A549 (cell line): ENCODE data around the gene DIO3. TPM values are rescaled to one million over a fixed set of nuclear protein-coding genes. Genes with fewer than 3 reads are reported as not detected.

Experiments
- ATAC-seq, 2 experiments: fragments of 200-7000 bp in 1 of 2; fragments of >200 bp in 1 of 2; cut with Nextera tagmentation in 1 of 2; cut with Tn5 transposase in 1 of 2; 3 replicates each; pipeline versions ENCODE4 v1.8.0 to v1.9.1; 2018 to 2020; ENCODE audit warnings: mild to moderate bottlenecking in 1 of 2, moderate library complexity in 1 of 2
- CTCF ChIA-PET: fragments of 300-600 bp; sonication (Branson Sonifier 250); formaldehyde crosslinking; extraction: SDS; loops from one replicate; lab custom pipeline; 2021; ENCODE audit warnings: antibody characterized with exemption, inconsistent platforms; lab: Yijun Ruan, JAX
- POLR2A ChIA-PET: fragments of 350-600 bp; formaldehyde crosslinking; extraction: SDS; loops from one replicate; lab custom pipeline; 2021; ENCODE audit warnings: antibody characterized with exemption, inconsistent platforms; lab: Yijun Ruan, JAX
- DNase-seq, 2 experiments: peaks; one replicate each; pipeline versions ENCODE4 v3.0.0 to v3.0.0-alpha.2; 2011 to 2016; ENCODE audit warnings: low read depth in 1 of 2, low spot score in 1 of 2
- FAIRE-seq: peaks from 2 replicates; lab custom pipeline; 2011; peaks lifted over from hg19 to GRCh38; lab: Jason Lieb, UNC
- H3K27ac ChIP-seq, 2 experiments: fragments of >200 bp; sonication (Bioruptor Twin); formaldehyde crosslinking; 3 replicates each; pipeline ENCODE4 v1.5.1; 2016 to 2017
- H3K4me1 ChIP-seq: fragments of >200 bp; sonication (Bioruptor Twin); formaldehyde crosslinking; 3 replicates; pipeline ENCODE4 v1.6.1; 2016
- H3K4me2 ChIP-seq: fragments of >200 bp; sonication (Bioruptor Twin); formaldehyde crosslinking; 3 replicates; pipeline ENCODE4 v1.6.1; 2016
- H3K4me3 ChIP-seq: fragments of >200 bp; sonication (Bioruptor Twin); formaldehyde crosslinking; 3 replicates; pipeline ENCODE4 v1.5.1; 2016
- H3K9me3 ChIP-seq: fragments of >200 bp; sonication (Bioruptor Twin); formaldehyde crosslinking; 3 replicates; pipeline ENCODE4 v1.6.1; 2016
- CHD2 ChIP-seq: fragments of 150-350 bp; IDR thresholded peaks from 2 replicates; pipeline ENCODE4 v1.6.1; 2014; ENCODE audit warnings: low read length; ENCODE audit not compliant: partially characterized antibody
- EHF ChIP-seq: fragments of 250-450 bp; sonication (Bioruptor Pico); IDR thresholded peaks from 2 replicates; pipeline ENCODE4 v1.5.0; 2020; ENCODE audit warnings: mild to moderate bottlenecking
- EHMT2 ChIP-seq: fragments of 200-600 bp; sonication (generic); IDR thresholded peaks from 2 replicates; pipeline ENCODE4 v1.6.1; 2016; ENCODE audit warnings: antibody characterized with exemption, low read depth, mild to moderate bottlenecking, moderate library complexity
- FOXS1 ChIP-seq: fragments of 250-450 bp; sonication (Bioruptor Pico); IDR thresholded peaks from 2 replicates; pipeline ENCODE4 v1.5.0; 2020; ENCODE audit warnings: mild to moderate bottlenecking, moderate library complexity
- HDAC2 ChIP-seq: fragments of 200-600 bp; sonication (generic); IDR thresholded peaks from 2 replicates; pipeline ENCODE4 v1.6.1; 2016
- HOXA7 ChIP-seq: fragments of 250-450 bp; sonication (Bioruptor Pico); IDR thresholded peaks from 2 replicates; pipeline ENCODE4 v1.5.0; 2020; ENCODE audit warnings: mild to moderate bottlenecking, moderate library complexity
- JUN ChIP-seq, 2 experiments: fragments of >200 bp; sonication (Bioruptor Twin); formaldehyde crosslinking; IDR thresholded peaks; 2 replicates in 1 of 2; 3 replicates in 1 of 2; pipeline ENCODE4 v1.6.1; 2016 to 2017
- JUNB ChIP-seq: fragments of >200 bp; sonication (Bioruptor Twin); formaldehyde crosslinking; IDR thresholded peaks from 2 replicates; pipeline ENCODE4 v1.6.1; 2016
- NFE2L2 ChIP-seq: fragments of 150-350 bp; conservative IDR thresholded peaks from 2 replicates; pipeline ENCODE4 v1.6.1; 2014; ENCODE audit warnings: low read length
- NPAS2 ChIP-seq: fragments of 250-450 bp; sonication (Bioruptor Pico); IDR thresholded peaks from 2 replicates; pipeline ENCODE4 v1.8.0; 2022; ENCODE audit warnings: mild to moderate bottlenecking, moderate library complexity, borderline replicate concordance
- PHF8 ChIP-seq: fragments of 200-600 bp; sonication (generic); IDR thresholded peaks from 2 replicates; pipeline ENCODE4 v1.6.1; 2016; ENCODE audit warnings: low read depth, mild to moderate bottlenecking, antibody characterized with exemption, moderate library complexity, borderline replicate concordance
- POLR2A ChIP-seq: IDR thresholded peaks from 2 replicates; pipeline ENCODE4 v1.6.1; 2012; ENCODE audit warnings: mild to moderate bottlenecking, low read length
- RAD21 ChIP-seq, 2 experiments: fragments of >200 bp in 1 of 2; sonication (Bioruptor Twin) in 1 of 2; formaldehyde crosslinking in 1 of 2; IDR thresholded peaks in 1 of 2; conservative IDR thresholded peaks in 1 of 2; 2 replicates in 1 of 2; 3 replicates in 1 of 2; pipeline ENCODE4 v1.6.1; 2012 to 2018; ENCODE audit warnings: inconsistent platforms in 1 of 2
- SREBF2 ChIP-seq: fragments of 450-650 bp; IDR thresholded peaks from 2 replicates; pipeline ENCODE4 v1.6.1; 2014; ENCODE audit warnings: mild to moderate bottlenecking, moderate library complexity
- TFCP2L1 ChIP-seq: fragments of 250-450 bp; sonication (Bioruptor Pico); IDR thresholded peaks from 2 replicates; pipeline ENCODE4 v1.5.0; 2021; ENCODE audit warnings: mild to moderate bottlenecking
- TP53 ChIP-seq: fragments of 250-450 bp; sonication (Bioruptor Pico); IDR thresholded peaks from 2 replicates; pipeline ENCODE4 v1.5.0; 2021; ENCODE audit warnings: mild to moderate bottlenecking, moderate library complexity
- ZC3H11A ChIP-seq: fragments of 450-650 bp; IDR thresholded peaks from 2 replicates; pipeline ENCODE4 v1.6.1; 2014; ENCODE audit warnings: antibody characterized with exemption, mild to moderate bottlenecking
- ZSCAN20 ChIP-seq: fragments of 250-450 bp; sonication (Bioruptor Pico); IDR thresholded peaks from 2 replicates; pipeline ENCODE4 v1.8.0; 2022; ENCODE audit warnings: mild to moderate bottlenecking, moderate library complexity
- WGBS: methylation state at CpG from one replicate; pipeline ENCODE4 v1.1.6; 2017; ENCODE audit errors: missing lambda C conversion rate; 5-methylcytosine and 5-hydroxymethylcytosine counted together
- polyA plus RNA-seq, 4 experiments: library from polyadenylated mRNA; depleted of rRNA in 3 of 4; stranded (reverse); fragments of >200 nt; fragmentation: RNase III in 1 of 4; extraction: RNeasy Plus Mini Kit Qiagen cat#74134 plus additional on column Dnase treatment in 1 of 4; gene quantifications; 2 replicates in 3 of 4; 3 replicates in 1 of 4; pipeline ENCODE4 v1.2.3, GENCODE V29; 2011 to 2017
- TF ChIP-seq, protein P1 (sequence below): fragments of 250-450 bp; sonication (Bioruptor Pico); IDR thresholded peaks from 2 replicates; pipeline ENCODE4 v1.5.0; 2021; ENCODE audit warnings: mild to moderate bottlenecking, moderate library complexity, borderline replicate concordance
- TF ChIP-seq, protein P2 (sequence below): fragments of >200 bp; sonication (Bioruptor Twin); formaldehyde crosslinking; IDR thresholded peaks from 3 replicates; pipeline ENCODE4 v1.6.1; 2016

The DIO3 gene
- polyA plus RNA-seq, 2 of the 4 experiments (the other 2 are of a cell fraction): 0.04 to 0.09 TPM

DNA sequence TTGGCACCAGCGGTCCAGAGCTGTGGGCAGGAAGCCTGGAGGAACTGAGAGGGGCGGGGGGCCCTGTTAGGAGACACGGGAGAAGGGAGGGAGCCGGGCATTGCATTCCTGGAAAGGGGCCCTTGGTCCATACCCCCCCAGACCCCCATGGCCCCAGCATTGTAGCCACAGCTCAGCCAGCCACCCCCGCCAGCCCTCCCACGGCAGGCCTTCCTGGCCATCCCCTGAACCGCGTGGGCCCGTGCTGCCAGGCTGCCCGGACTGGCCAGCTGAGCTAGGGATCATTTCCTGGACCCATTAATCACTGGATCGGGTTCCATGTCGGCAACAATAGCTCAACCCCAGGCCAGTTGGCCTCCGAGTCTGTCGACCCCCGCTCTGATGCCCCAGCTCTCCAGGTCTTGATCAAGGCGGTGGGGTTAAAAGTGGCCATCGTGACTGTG lies 39.8 kb upstream of the DIO3 start:
- POLR2A ChIA-PET: no interaction called here
- TF ChIP-seq, protein P1, sequence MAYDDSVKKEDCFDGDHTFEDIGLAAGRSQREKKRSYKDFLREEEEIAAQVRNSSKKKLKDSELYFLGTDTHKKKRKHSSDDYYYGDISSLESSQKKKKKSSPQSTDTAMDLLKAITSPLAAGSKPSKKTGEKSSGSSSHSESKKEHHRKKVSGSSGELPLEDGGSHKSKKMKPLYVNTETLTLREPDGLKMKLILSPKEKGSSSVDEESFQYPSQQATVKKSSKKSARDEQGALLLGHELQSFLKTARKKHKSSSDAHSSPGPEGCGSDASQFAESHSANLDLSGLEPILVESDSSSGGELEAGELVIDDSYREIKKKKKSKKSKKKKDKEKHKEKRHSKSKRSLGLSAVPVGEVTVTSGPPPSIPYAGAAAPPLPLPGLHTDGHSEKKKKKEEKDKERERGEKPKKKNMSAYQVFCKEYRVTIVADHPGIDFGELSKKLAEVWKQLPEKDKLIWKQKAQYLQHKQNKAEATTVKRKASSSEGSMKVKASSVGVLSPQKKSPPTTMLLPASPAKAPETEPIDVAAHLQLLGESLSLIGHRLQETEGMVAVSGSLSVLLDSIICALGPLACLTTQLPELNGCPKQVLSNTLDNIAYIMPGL: no peak
- no peak for TF ChIP-seq JUN (IDR thresholded peaks at IDR 0.05)
- no peak for TF ChIP-seq POLR2A
- TF ChIP-seq, protein P2, sequence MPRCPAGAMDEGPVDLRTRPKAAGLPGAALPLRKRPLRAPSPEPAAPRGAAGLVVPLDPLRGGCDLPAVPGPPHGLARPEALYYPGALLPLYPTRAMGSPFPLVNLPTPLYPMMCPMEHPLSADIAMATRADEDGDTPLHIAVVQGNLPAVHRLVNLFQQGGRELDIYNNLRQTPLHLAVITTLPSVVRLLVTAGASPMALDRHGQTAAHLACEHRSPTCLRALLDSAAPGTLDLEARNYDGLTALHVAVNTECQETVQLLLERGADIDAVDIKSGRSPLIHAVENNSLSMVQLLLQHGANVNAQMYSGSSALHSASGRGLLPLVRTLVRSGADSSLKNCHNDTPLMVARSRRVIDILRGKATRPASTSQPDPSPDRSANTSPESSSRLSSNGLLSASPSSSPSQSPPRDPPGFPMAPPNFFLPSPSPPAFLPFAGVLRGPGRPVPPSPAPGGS: no peak
- TF ChIP-seq ZC3H11A: no peak
- TF ChIP-seq, all 56 proteins: peak for 0
- H3K27ac ChIP-seq: peak overlapping the region in 1 of 2 experiments; percentile 57; a peak in 3 of 6 replicates
- FAIRE-seq: no peak
- no peaks in the 10 kb centered on the region for H3K4me1 ChIP-seq
- CTCF ChIA-PET: interaction anchor here (0.9 to 1.1 kb wide), 2 partner anchors 11 to 13 kb away, joined by 3 read pairs; no protein-coding TSS in a partner anchor
- 85% methylated on average over 9 of the region's 17 CpGs for WGBS
- ATAC-seq: no peak
- H3K9me3 ChIP-seq: no peaks in the 10 kb centered on the region
- DNase-seq: no peak
- no peak overlapping the region for H3K4me2 ChIP-seq
- H3K4me3 ChIP-seq: no peak overlapping the region

DNA sequence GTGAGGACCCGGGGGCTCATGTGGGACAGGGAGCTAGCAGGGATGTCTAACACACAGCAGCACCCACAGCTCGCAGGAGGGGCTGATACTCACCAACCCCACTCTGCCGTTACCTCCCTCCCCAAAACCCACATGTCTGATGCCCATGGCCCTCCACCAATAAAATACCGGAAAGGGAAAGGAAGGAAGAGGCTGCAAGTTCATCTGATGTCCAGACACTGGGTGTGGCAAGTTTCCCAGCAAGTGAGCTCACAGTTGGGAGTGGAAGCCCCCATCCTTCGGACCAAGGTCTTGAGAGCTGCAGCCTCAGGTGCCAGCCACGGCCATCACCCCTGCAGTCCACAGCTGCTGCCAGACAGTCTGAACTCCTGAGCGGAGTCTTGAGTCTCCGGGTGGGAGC lies 39.3 kb upstream of the DIO3 start:
- ATAC-seq (no peak), DNase-seq (no peak), FAIRE-seq (no peak)
- POLR2A ChIA-PET: no interaction called here
- Histone ChIP-seq H3K9me3 (no peaks in the 10 kb centered on the region), H3K27ac (no peak overlapping the region; a peak in 1 of 6 replicates), H3K4me1 (no peaks in the 10 kb centered on the region), H3K4me2 (no peak overlapping the region), H3K4me3 (no peak overlapping the region)
- CTCF ChIA-PET: interaction anchor here (0.9 to 1.1 kb wide), 2 partner anchors 12 kb away, joined by 3 read pairs; no protein-coding TSS in a partner anchor
- no peak for TF ChIP-seq SREBF2
- TF ChIP-seq EHMT2: no peak
- TF ChIP-seq, protein P1: no peak
- no peak for TF ChIP-seq TP53 (CRISPR knock-in tag)
- no peak for TF ChIP-seq NFE2L2
- no peak for TF ChIP-seq HOXA7 (CRISPR knock-in tag)
- TF ChIP-seq HDAC2: no peak
- WGBS: 93% methylated on average over 8 of the region's 8 CpGs

DNA sequence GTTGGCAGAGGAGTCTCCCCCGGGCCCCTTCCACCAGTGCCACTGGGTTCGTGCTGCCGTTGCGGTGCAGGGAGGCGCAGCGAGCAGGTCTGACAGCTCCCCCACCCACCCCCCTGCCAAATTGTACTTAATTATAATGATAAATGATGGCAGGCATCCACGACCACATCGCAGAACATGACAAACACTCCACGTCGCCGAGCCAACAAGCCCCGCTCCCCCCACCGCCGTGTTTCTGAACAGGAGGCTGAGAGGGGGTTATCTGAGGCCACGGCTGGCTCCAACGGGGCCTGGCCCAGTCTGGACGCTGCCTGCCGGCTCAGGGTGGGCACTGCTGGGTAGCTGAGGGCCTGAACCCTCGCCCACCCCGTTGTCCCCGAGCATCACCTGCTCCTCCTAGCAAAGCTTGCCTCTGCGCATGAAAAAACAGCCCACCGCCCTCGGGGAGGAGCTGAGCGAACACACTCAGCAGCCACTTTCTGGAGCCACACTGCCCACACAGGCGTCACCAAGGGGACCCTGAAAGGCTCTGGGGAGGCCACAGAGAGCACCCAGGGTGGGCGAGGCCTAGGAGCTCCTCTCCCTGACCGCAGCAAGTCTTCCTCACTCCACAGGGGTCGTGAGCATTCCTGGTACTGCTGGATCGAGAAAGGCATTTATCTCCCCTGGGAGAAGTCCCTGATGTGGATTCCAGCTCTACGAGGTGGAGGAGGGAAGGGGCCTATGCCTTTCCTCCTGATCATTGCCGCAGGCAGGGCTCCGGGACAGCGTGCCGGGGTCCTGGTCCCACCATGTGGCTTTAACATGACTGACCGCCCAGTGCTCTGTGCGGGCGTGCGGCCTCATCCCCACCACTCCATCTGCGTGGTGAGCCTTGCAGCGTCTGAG lies 35.4 kb upstream of the DIO3 start:
- Histone ChIP-seq H3K27ac (peak overlapping the region in 1 of 2 experiments; percentile 49; a peak in 2 of 6 replicates), H3K4me2 (no peak overlapping the region), H3K9me3 (no peaks in the 10 kb centered on the region), H3K4me3 (no peak overlapping the region), H3K4me1 (no peaks in the 10 kb centered on the region)
- 86% methylated on average over 26 of the region's 41 CpGs for WGBS
- ChIA-PET CTCF (no interaction called here), POLR2A (no interaction called here)
- FAIRE-seq (no peak), ATAC-seq (no peak), DNase-seq (no peak)
- TF ChIP-seq RAD21 (conservative IDR thresholded peaks at IDR 0.05 in 1 of 2, IDR thresholded peaks at IDR 0.05 in 1 of 2): no peak
- TF ChIP-seq ZSCAN20 (CRISPR knock-in tag): no peak

DNA sequence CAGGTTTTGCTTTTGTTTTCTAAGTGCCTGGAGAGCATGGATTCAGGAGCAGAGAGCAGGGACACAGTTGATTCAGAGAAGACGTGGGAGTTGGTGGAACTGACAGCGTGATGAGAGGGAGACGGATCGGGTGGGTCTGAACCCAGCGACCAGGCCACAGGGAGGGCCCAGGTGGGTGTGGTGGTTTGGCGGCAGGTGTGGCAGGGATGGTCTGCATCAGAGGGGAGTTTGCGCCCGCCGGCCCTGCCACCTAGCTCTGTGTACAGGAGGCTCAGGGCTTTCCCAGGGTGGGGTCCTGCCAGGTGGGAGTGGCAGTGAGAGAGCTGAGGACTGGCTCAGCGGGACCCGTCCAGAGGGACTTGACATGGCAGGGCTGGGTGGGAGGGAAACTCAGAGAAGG lies 33.3 kb upstream of the DIO3 start:
- ChIA-PET CTCF (no interaction called here), POLR2A (no interaction called here)
- no peak overlapping the region for H3K4me2 ChIP-seq
- ATAC-seq (no peak), DNase-seq (no peak), FAIRE-seq (no peak)
- 86% methylated on average over 9 of the region's 11 CpGs for WGBS
- H3K9me3 ChIP-seq: no peaks in the 10 kb centered on the region
- H3K4me3 ChIP-seq: no peak overlapping the region
- TF ChIP-seq JUNB (no peak), RAD21 (conservative IDR thresholded peaks at IDR 0.05 in 1 of 2, IDR thresholded peaks at IDR 0.05 in 1 of 2) (no peak), TFCP2L1 (CRISPR knock-in tag) (no peak), PHF8 (no peak), EHF (CRISPR knock-in tag) (no peak), ZSCAN20 (CRISPR knock-in tag) (no peak), SREBF2 (no peak), FOXS1 (no peak), CHD2 (no peak), NPAS2 (CRISPR knock-in tag) (no peak)
- H3K4me1 ChIP-seq: no peaks in the 10 kb centered on the region
- H3K27ac ChIP-seq: peak overlapping the region in 1 of 2 experiments; percentile 49; a peak in 1 of 6 replicates
